Skin of body (tissue), 2 donors: ENCODE measurements around the gene ARPC1B. TPM values are rescaled to one million over a fixed set of nuclear protein-coding genes. Genes with fewer than 3 reads are reported as not detected.
"Not testable (repeated sequence)": the region's sequence is repeated elsewhere in the genome, so short reads cannot be mapped to it uniquely, and the experiment has no call there.

Experiments used
- DNase-seq: peaks from one replicate; lab custom pipeline; 2025; lab: John Stamatoyannopoulos, UW
- total RNA-seq: library from RNA; depleted of rRNA; stranded (reverse); fragments of >200 nt; gene quantifications from one replicate; pipeline ENCODE4 v1.2.3, GENCODE V29; 2014

ARPC1B gene
- total RNA-seq, 1 donor from 2014 or later, result 42.1 TPM

DNA sequence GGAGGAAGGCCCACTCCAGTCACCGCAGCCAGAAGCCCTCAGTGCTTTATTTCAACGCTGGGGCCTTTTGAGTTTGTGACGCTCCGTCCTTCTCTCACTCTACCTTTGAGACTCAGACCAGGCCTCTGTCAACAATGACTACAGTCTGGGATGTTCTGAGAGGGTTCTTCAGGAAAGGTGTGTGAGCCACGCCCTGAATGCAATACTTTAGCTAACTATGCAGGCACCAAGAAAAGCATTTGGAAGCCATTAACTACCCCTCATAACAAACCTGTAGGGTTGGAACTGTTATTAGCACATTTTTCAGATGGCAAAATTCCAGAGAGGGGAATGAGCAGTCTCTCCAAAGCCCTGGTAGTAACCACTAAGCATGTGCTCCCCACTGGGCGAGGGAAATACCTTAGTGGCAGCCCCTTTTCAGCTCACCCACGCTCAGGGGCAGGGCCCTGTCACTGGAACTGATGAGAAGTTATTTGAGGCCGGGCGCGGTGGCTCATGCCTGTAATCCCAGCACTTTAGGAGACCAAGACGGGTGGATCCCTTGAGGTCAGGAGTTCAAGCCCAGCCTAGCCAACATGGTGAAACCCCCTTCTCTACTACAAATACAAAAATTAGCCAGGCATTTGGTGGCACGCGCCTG, 5.7 kb upstream of the ARPC1B start:
- no peak for DNase-seq

DNA sequence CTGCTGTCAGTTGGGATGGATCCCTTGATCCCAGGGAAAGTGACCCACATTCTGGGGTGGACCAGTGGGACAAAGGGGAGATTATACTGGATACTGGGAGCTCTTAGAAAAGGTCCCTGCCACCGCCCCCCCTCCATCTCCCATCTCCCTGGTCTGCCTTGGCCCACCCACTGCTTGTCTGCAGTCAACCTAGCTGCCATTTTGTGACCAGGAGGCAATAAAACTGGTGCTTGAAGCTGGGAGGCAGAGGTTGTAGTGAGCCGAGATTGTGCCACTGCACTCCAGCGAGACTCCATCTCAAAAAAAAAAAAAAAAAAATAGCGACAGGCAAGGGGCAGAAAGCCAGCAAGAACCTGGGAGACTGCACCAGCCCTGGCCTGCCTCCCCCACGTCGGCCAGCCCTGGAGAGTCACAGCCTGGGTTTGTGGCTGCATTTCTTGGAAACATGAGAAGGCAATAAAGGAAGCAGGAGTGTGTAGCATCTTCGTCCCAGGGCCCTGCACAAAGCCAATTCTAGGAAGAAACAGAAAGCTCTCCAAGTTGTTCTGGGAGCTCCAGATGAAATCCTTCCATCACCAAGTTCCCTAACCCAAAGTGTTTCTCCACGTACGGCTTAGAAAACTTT, 4.7 kb upstream of the ARPC1B start:
- no peak for DNase-seq

DNA sequence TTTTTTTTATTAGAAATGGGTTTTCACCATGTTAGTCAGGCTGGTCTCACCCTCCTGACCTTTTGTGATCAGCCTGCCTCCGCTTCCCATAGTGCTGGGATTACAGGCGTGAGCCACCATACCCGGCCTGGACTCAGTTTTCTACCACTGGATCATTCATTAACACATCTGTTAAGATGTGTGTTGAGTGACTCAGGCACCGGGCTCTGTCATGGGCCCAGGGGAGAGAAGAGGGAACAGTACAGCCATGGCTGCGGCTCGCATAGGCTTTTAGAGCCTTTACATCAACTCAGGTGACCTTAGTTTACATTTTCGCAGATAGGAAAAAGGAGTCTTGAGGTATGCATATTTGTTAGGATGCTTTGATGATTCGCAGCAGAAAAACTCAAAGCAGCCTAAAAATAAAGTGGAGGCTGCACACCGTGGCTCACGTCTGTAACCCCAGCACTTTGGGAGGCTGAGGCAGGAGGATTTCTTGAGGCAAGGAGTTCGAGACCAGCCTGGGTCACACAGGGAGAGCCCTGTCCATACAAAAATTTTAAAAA, 3.1 kb upstream of the ARPC1B start:
- no peak for DNase-seq

DNA sequence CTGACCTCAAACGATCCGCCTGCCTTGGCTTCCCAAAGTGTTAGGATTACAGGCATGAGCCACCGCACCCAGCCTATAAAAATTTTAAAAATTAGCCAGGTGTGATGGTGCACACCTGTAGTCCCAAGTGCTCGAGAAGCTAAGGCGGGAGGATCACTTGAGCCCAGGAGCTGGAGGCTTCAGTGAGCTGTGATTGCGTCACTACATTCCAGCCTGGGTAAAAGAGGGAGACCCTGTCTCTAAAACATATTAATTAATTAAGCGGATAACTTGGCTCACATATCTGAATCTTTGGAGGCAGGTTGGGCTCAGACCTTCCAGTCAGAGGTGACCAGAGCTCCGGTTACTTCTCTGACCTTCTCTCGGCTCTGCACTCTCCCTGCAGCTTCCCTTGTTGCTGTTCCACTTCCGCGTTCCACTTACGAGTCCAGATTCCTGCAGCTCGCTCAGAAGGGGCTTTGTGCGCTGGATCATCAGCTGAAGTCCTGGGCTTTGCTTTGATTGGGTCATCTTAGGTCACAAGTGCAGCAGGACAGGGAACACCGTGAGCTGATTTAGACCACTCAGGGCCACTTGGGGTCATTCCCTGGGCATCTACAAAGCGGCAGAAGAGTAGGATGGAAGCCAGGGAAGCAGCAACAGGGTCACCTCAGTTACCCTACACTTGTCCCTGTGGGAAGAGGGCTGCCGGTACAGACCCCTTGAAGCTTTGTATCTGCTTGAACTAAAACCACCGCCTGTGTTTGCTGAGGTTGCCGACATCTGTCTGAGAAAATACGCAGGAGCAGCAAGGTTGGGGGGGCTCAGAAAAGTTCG, 2.0 kb upstream of the ARPC1B start:
- peak; percentile 29 for DNase-seq

DNA sequence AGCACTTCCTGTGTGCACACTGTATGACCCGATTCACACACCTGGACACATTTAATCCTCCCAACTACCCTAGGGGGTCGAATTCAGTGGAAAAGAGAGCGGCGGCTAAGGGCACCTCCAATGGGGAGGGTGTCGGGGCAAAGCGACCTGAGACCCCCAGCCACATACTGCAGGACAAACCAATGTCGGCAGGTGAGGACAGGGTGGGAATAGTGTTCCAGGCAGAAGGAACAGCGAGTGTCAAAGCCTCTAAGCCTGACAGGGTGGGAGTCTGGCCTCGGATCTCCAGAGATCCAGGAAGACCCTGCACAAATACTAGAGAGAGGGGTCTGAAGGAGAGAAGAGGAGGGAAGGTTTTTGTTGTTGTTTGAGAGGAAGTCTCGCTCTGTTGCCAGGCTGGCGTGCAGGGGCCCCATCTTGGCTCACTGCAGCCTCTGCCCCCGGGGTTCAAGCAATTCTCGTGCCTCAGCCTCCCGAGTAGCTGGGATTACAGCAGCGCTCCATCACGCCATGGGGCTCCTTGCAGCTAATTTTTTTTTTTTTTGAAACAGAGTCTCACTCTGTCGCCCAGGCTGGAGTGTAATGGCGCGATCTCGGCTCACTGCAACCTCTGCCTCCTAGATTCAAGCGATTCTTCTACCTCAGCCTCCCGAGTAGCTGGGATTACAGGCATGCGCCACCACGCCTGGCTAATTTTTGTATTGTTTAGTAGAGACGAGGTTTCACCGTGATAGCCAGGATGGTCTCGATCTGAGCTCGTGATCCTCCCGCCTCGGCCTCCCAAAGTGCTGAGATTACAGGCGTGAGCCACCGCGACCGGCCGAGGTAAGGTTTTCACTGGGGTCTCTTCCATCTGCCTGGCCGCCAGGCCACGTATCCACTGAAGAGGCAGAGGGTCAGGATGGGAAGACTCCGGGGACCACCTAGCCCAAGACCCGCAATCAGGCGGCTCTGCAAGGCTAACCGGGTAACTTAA, 1.2 kb upstream of the ARPC1B start:
- no peak for DNase-seq

DNA sequence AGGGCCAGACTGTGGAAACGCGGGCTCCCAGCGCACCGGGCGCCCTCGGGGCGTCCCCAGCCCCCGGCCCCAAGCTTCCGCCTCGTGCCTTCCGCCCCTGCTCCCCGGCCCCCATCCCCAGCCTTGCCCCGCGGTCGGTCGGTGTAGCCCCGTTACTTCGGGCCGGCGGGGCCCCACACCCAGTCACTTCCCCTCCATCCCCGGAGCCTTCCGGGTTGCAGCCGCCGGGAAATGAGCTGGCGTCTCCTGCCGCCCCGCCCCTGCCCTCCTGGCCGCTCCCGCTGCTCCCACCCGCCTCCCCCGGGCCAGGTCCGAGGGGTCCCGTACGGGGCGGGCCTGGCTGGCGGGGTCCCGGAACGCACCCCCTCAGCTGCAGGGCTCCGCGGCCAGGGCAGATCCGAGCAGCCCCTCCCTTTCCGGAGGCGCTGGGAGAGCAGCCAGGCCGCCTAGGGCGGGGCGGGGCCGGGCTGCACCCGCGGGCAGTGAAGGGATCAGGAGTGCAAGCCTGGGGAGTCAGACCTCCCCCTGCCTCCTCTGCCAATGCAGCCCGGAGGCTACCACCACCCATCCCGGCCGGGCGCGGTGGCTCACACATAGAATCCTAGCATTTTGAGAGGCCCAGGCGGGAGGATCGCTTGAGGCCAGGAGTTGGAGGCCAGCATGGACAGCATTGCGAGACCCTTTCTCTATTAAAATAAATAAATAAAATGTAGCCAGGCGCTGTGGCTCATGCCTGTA, 709 bp downstream of the ARPC1B start:
- peak; percentile 38 for DNase-seq

DNA sequence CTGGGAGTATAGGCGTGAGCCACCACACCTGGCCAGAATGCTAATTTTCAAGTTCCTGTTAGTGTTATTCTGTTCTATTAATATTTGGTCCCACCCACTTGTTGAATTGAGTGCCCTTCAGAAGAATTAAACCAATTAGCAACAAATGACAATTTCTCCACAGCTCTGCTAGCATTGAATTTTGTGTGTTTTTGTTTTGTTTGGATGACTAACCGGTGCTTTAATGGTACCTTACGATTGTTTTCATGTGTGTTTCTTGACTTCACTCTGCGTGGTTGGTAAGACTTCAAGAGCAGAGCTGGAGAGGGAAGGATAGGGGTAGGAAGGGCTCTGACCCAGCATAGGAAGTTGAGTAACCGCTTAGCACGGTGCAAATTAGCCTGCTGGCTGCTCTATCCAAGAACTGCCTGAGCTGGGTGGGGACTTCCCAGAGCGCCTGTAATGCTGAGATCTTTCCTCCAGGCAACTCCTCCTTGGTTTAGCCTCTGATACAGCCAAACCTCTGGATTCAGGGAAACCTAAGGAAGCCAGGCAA, 4.6 kb downstream of the ARPC1B start:
- peak; percentile 81 for DNase-seq

DNA sequence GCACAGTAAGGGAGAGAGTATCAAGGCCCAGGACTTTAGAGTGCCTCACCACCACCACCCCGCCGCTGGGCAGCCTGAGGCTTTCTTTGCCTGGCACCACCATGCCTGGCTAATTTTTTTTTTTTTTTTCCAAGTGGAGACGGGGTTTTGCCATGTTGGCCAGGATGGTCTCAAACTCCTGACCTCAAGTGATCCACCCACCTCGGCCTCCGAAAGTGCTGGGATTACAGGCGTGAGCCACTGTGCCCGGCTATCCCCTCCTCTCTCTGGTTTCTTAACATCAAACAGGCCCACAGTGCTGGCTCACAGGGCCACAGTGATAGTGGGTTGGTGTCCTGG, 5.1 kb downstream of the ARPC1B start:
- not testable (repeated sequence) for DNase-seq

DNA sequence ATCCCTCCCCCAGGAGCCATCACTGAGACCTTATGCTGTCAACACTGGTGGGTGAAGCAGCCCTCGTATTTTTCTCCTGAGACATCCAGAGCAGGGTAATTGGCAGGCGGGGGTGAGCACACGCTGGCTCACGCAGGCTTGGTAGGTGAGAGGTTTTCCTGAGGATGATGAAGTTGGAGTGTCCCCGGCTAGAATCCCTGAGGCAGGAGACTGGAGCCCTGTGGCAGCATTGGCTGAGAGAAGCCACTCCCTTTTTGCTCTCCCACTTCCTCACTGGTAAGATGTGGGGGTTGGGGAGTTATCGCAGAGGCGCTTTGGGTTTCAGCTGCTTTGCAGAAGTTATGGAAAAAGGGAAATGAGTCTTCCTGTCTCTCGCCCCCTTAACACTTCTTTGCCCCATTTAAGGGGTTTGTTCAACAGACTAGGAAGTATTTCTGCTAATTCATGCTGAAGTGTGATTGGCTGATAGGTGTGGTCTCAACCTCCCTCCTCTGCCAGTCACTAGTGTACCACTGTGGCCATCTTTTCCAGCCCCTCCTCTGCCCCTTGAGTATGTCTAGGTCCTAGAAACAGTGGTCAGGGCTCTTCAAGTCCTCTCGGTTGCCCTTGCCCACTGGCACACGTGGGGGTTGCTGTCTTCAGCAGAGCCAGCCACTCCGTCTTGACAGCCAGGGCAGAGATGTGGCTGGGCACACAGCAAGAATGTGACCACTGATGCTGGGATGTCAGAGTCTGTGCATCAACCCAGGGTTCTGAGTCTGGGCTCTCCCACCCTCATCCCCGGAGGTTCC, 5.7 kb downstream of the ARPC1B start:
- DNase-seq, result no peak

DNA sequence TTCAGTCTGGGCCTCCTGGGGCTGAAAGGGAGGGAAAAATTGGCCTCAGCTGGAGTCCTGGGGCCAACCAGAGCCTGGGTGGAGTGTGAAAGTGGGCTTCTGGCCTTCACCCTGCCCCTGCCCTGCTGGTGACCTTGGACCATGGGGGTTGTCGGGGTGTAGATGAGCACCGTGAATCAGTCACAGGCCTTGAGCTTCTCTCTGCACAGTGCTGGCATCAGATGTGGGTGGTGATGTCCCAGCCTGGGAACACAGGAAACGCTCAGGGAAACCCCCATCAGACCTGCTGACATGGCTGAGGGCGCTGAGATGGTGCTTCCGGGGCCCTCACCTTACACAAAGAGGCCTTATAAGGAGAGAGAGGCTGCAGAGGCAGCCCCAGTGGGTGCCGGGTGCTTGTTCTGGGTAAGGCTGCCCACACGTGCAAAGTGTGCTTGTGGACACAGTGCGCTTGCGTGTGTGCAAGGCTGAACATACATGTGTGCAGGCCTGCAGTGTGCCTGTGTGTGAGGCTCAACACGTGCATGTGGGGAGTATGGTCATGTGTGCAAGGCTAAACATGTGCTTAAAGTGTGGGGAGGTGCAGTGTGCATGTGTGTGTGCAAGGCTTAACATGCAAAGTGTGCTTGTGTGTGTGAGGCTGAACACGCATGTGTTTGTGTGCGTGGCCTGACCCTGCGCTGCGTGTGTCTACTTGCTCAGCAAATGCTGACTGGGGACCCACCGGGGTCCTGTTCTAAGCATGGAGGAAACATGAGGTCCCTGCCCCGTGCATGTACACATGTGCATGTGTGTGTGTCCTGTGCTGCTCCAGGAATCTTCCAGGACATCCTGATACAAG, 6.5 kb downstream of the ARPC1B start:
- no peak for DNase-seq

DNA sequence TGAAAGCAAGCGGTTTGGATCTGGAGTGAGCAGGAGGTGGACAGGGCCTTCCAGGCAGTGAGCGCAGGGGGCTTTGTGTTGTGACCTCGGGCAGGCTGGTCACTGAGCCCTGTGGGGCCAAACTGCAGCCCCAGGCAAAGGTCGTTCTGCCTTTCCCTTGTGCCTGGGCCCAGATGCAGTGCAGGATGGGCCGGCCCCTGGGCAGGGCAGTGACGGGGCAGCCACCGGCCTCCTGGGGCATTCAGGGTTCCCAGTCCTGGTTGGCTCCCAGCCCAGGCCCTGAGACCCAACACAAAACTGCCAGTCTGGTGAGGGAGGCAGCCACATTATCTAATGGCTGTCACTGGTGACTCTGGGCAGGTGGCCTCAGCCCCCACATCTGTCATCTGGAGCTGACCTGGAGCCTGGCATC, 7.1 kb downstream of the ARPC1B start:
- DNase-seq, result no peak

DNA sequence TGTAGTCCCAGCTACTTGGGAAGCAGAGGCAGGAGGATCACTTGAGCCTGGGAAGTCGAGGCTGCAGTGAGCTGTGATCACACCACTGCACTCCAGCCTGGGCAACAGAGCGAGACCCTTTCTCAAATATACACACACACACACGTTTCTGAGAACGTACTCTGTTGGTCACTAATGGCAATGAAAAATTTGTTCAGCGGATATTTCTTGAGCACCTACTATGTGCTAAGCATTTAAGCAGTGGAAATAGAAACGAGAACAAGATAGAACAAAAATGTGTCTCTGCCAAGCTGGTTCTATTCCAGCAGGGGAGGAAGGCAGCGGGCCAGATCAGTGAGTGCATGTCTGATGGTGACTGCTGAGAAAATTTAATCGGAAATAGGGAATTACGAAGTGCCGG, 8.7 kb downstream of the ARPC1B start:
- no peak for DNase-seq

DNA sequence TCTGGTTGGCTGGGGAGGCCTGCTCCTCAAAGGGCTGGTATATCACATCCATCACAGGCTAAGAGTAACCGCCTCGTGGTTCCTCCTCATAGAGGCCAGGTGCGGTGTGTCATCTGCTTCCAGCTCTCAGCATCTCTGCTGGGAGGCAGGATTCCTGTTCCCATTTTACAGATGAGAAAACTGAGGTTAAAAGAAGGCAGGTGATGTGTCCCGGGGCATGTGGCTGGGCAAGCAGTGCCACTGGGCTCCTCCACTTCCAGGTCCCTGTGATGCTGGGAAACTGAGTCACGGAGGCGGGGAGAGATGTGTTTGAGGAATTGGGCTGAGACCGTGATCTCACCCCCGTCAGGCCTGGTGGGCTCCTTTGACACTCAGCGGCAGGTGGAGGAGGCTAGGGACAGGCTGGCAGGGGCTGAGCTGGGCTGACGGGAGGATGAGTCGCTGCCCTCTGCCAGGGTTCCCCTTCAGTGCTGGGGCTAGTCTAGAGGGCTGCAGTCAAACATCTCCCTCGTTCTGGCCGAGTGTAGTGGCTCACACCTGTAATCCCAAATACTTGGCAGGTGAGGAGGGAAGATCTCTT, 9.4 kb downstream of the ARPC1B start:
- DNase-seq, result no peak

DNA sequence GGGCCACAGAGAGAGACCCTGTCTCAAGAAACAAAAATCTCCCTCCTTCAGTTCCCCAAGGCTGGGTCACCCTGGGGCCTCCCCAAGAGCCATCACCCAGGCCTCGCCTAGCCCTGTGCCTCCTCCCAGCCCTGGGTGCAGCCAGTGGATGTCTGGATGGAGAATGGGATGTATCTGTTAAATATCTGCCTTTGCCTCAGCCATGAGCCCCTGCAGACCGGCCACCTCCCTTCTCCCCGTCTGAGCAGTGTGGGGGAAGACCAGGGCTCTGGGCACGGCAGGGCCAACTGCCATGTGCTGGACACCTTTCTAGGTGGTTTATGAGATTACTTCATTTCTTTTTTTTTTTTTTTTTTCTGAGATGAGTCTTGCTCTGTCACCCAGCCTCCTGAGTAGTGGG, 10.0 kb downstream of the ARPC1B start:
- no peak for DNase-seq

DNA sequence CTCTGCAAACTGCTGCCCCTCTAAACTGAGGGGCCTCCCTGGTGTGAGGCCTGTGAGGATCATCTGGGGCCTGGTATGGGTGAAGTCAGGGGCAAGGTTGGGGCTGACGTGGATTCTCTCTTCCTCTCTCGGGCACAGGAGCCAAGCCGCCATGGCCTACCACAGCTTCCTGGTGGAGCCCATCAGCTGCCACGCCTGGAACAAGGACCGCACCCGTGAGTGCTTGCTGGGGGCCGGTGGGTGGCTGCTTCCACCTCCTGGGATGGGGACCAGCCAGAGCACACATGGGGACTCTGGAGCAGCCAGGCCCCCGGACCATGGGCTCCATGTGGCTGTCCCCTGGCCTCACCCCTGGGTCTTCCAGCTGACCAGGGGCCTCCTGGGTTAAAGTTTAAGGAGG, 11.0 kb downstream of the ARPC1B start:
- DNase-seq, result no peak

DNA sequence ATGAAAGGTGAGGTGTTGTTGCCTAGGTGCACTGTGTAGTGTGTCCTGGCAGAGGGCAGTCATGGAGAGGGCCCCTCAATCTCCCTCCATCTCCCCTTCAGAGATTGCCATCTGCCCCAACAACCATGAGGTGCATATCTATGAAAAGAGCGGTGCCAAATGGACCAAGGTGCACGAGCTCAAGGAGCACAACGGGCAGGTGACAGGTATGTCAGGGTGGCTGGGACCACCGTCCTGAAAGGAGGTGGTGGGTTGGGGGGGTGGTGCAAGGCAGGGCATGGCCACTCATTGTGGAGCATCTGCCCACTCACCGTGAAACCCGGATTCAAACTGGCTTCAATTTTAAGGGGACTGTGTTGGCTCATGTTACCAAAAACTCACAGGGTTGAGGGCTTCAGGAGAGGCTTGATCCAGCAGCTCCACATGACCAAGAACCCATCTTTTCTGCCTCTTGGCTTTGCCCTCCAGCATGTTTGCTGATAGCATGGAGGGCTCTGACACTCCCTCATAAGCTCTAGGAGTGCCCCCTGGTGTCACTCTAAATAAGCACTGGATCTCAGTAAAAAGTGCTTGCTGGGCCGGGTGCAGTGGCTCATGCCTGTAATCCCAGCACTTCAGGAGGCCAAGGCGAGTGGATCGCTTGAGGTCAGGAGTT, 12.2 kb downstream of the ARPC1B start:
- no peak for DNase-seq

DNA sequence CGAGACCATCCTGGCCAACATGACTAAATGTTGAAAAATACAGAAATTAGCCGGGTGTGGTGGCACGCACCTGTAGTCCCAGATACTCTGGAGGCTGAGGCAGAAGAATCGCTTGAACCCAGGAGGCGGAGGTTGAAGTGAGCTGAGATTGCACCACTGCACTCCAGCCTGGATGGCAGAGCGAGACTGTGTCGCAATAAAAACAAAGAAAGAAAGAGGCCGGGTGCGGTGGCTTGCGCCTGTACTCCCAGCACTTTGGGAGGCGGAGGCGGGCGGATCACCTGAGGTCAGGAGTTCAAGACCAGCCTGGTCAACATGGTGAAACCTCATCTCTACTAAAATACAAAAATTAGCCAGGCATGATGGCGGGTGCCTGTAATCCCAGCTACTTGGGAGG, 12.7 kb downstream of the ARPC1B start:
- DNase-seq, result not testable (repeated sequence)

DNA sequence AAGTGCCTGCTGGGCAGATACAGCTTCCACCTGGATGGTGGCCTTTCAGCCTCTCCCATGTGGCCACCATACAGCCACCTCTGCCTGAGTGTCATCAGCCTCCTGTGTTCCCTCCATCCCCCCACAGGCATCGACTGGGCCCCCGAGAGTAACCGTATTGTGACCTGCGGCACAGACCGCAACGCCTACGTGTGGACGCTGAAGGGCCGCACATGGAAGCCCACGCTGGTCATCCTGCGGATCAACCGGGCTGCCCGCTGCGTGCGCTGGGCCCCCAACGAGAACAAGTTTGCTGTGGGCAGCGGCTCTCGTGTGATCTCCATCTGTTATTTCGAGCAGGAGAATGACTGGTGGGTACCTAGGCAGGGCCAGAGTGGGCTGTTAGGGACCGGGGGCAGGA, 13.4 kb downstream of the ARPC1B start:
- DNase-seq, result no peak
